NCI-H2196 (cell line): ENCODE data around the gene PRCP.

Source experiments
- DNase-seq: peaks from one replicate; lab custom pipeline; 2025; ENCODE audit not compliant: unreplicated experiment; lab: John Stamatoyannopoulos, UW

PRCP gene

DNA sequence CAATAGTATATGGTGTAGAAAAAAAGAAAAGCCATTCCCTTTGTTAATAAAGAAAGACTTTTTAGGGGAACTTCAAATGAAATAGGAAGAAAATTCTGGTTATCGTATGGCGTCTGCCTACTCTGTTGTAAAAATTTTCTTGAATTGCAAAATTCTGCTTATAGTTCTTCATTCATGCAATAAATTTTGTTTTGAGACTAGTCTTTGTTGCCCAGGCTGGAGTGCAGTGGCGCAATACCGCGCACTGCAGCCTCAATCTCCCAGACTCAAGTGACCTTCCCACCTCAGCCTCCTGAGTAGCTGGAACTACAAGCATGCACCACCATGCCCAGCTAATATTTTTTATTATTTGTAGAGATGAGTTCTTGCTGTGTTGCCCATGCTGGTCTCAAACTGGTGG is 7.1 kb upstream of the PRCP start:
- no peak for DNase-seq

DNA sequence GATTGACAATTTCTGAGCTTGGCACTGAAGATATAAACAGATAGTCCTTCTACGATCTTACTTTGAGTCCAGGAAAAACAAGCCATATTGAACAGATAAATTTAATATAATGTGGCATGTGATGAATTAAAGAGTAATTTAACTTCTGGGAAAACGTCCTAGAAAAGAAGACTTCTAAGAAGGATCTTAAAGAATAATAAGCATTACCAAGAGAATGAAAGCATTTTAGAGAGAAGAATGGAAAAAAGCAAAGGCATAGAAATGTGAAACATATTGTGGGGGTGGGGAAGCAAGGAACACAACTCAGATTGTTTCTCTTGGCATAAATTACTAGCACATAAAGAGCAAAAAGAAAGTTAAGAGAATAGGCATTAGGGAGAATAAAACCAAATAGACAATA is 6.7 kb upstream of the PRCP start:
- DNase-seq: no peak

DNA sequence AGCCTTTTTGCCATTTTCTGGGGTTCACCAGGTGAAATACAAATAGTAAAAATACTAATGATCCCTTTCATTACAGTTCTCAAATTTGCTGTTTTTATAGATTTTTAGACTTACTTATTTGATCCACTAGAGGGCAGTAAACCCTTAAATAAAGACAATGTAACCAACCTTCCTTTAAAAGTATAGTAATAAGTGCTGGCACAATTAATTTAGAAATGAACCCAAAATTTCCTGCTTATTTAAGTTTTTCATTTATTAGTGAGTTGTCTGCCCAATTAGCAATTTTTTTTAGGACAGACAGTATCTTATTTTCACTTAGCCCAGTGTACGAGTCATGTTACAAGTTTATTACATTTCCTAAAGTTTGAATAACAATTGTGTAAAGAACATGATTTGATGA is 6.0 kb upstream of the PRCP start:
- DNase-seq: peak; percentile 59

DNA sequence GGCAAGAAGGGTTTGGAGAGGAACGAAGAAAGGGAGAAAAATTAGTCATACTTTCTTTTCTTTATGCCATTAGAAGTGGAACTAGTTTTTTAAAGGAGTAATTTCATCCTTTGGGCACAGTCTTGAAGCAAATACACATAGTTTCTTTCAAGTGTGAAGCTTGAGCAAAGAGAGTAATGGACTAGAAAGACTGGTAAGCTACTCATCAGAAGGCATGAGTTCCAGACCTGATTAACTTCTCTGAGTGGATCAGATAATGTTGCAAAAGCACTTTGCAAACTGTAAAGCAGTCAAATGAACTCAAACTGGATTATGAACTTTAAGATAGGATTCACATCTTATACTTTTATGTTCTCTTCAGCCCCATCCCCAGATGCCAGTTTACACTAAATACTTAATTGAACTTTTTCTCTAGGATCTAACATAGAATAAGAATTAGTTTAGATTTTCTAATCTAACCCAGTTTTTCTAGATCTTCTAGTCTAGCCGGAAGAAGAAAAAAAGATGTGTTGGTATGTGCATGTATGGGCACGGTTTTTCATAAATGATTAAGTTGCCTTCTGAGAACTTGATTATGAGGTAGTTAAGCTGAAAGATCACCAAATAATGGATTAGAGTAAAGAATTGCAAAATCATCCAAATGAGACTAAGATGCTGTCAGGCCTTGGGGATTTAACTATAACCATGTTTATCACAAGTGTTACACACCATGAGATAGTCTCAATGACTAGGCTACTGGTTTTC is 3.8 kb upstream of the PRCP start:
- DNase-seq: no peak

DNA sequence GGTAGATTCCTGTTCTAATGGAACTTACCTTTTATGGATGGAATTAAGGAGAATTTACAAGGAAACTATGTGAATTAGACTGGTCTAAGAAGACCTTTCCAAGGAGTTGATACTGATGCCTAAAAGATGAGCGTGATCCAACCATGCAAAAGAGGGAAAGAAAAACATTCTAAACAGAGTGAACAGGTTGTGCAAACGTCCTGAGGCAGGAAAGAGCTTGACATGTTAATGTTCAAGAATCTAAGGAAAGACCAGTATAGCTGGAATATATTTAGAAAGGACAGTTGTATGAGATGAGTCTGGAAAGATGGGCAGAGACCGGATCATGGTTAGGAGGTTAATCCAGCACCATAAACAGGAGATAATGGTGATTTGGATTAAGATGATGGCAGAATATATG is 2.6 kb upstream of the PRCP start:
- DNase-seq: no peak

DNA sequence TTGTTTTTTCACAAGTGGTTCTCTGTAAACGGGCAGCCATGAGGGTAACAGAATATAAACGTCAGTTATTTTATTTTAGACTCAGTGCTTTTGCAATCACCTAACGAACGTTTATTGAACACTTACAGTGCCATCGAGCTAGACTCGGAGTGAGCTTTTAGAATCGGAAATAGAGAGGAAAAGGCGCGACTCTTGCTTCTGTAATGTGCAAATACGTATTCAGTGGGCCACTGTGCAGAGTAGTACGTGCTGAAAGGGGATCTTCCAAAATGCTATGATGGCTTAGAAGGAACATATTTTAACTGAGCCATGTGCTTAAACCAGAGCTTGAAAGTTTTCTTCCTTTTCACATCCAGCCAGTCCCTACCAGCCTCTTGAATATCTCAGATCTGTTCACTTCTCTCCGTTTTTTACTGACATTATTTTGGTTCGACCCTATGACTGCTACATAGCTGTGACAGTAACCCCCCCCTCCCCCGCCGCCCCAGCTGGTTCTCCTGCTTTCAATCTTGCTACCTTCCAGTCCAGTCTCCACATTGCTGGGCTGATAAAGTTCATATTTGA is 1.8 kb upstream of the PRCP start:
- no peak for DNase-seq

DNA sequence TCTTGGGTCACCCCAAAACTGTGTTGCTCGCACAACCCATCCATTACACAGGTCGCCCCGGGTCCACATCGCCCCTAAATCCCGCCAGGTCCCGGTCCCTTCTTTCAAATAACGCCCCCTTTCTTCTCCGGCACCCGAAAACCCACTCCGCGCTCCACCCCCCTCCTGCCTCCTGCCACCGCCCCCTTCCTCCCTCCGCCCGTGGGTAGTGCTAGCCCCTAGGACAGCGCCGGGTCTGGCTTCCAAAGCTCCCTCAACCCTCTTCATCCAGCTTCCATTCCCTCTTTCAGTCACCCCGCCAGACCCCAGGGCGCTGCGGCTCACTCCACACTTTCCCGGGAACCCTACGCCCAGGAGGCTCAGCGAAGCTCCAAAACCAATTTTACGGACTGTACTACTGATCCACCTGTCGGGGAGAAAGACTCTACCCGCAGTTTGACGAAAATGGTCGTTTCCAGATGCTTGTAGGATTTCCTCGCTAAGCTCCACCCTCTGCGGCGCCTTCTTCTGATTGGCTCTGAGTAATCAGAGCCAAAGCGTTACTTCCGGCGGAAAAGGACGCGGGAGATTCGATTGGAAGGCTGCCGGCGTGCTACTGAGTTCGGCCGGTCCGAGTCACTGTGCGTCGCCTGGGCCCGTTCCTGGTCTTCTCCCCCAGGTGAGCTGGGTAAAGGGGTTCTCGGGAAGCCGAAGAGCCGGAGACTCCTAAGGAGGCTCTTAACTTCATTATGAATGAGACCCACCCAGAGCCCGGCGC is 1.1 kb upstream of the PRCP start, which contains the start of gene DDIAS:
Gene DDIAS (plus strand): TSS at position 572 of the 757 bp plus-strand sequence. CDS start 13,003 bp downstream, outside the sequence.
- peak; percentile 99 for DNase-seq

DNA sequence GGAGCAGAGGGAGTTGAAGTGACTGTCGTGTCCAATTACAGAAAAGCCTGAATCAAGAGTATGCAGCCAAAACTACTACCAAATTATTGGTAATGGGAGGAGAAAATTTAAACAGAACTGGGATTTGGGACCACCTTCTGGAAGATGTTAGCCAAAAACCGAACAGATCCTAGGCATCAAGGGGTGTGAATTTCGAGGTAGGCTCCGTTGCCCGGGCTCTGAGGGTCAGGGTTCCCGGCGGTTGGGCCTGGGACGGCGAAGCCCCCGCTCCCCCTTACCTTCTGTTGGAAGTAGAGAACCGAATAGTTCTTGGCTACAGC is 313 bp downstream of the PRCP start:
- DNase-seq: no peak

DNA sequence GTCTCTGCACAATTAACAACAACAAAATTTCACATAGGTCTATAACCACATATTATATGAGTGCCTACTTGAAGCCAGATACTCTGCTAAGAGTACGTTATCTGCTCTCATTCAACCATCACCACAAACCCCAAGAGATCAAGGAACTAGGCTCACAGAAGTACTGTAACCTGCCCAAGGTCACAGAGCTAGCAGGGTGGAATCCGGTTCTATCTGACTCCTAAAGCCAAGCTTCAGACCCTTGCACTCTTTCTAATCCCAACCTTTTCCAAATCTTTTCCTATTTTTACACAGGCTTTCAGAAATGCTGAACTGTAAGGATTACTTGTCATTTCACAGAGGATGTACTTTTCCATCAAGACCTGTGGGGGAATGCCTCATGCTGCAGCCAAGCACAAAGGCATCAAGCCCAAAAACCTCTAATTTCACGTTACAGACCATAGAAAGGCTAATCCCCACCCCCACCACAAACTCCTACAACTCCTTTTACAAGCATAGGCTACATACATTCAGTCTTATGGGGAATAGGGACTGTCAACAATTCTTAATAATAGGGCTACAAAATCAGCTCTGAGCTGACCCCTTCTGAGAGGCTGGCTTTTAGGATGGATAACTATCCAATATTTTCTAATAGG is 927 bp downstream of the PRCP start:
- no peak for DNase-seq

DNA sequence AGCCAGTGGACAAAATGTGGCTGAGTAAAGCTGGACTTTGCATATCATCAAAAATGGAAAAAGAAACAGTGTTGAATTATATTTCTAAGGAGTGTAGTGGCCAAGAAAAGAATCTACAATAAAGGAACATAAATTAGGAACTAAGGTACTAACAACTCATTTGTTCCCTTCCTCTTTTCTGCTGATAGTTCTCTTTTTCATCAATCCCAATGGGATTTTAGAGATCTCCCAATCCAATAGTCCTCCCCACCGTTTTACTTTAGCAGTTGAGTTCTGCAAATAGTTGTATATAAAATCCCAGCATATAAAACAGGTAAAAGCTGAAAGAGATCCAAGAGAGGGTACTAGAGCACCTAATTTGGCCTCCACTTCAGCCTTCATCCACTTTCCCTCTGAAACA is 2.0 kb downstream of the PRCP start:
- DNase-seq: no peak

DNA sequence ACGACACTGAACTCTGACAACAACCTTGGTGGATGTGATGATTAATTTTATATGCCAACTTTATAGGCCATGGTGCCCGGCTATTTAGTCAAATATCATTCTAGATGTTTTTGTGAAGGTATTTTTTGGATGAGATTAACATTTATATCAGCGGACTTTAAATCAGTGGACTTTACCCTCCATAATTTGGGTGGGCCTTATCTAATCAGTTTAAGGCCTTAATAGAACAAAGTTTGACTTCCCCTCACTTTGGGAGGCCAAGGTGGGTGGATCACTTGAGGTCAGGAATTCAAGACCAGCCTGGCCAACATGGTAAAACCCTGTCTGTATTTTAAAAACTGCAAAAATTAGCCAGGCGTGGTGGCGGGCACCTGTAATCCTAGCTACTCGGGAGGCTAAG is 4.0 kb downstream of the PRCP start:
- no peak for DNase-seq

DNA sequence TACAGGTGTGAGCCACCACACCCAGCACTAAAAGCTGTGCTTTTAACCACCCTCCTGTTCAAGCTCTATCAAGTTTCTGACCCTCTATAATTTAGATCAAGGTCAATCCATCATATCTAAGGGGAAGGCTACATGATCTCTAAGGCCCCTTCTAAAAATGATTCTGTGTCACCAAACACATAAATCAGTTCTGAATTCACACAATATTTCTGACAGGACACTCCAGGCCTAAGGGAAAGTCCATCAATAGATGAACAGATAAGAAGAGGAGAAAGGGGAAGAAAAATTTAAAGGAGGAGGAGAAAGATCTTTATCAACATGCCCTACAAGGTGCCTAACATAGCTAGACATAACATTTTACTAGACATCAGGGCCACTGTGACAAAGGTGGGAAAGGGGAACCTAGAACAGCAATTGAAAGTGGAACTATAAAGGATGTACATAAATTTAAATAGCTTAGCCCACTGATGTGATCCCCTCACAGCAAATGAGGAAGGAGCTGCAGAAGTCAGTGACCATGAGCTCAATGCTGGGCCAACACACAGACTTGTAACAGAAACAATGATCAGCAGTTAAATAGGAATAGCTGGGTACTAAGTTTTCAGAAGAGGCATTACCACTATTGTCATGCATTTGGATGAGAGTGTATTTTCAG is 4.7 kb downstream of the PRCP start:
- no peak for DNase-seq

DNA sequence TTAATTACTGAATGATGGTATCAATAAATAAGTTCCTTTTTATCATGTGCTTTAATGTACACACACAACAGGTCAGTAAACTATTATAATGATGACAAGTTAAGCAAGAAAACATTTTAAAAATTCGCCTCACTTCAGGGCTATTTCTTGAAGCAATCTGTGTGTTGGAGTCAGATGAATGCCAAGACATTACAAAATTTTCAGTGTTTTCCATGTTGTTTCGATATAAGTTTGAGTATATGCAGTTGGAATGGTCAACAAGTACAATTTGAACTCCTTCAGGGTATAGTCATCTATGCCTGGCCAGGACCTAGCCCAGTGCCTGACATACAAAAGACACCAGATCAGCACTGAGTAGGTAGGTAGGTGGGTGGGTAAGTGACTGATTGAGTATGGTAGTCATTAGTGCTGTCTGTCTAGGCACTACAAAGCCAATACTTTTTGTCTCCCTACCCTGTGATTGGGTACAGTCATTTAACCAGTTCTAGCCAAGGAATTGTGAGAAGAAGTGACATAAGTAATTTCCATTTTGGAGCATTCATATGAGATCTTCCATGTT is 7.5 kb downstream of the PRCP start:
- no peak for DNase-seq

DNA sequence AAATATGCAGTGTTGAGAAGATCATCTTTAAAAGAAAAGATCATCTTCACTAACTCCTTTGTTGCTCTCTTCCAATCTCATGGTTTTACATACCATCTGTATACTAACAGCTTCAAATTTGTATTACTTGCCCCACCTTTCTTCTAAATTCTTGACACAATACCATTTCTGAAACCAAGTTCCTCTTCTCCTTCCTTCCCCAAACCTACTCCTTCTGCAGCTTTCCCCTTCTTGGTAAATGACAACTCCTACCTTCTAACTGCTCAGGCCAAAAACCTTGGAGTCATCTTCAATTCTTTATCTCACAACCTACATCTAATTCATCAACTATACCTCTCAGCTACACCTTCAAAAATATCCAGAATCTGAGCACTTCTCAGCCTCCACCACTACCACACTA is 9.3 kb downstream of the PRCP start:
- DNase-seq: no peak

DNA sequence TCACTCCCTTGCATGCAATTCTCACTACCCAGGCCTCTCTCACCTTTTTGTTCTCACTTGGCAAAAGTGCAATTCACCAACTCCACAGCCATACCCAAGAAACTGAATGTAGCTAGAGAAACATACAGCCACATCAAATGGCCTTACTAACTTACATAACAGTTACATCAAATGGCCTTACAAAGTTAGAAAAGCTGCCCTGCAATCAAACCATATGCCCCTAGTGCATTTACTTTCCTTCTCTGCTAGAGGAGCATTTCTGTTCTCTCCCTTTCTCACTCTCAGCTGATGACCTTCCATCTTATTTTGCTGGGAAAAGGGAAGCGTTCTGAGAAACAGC is 10.3 kb downstream of the PRCP start:
- DNase-seq: no peak

DNA sequence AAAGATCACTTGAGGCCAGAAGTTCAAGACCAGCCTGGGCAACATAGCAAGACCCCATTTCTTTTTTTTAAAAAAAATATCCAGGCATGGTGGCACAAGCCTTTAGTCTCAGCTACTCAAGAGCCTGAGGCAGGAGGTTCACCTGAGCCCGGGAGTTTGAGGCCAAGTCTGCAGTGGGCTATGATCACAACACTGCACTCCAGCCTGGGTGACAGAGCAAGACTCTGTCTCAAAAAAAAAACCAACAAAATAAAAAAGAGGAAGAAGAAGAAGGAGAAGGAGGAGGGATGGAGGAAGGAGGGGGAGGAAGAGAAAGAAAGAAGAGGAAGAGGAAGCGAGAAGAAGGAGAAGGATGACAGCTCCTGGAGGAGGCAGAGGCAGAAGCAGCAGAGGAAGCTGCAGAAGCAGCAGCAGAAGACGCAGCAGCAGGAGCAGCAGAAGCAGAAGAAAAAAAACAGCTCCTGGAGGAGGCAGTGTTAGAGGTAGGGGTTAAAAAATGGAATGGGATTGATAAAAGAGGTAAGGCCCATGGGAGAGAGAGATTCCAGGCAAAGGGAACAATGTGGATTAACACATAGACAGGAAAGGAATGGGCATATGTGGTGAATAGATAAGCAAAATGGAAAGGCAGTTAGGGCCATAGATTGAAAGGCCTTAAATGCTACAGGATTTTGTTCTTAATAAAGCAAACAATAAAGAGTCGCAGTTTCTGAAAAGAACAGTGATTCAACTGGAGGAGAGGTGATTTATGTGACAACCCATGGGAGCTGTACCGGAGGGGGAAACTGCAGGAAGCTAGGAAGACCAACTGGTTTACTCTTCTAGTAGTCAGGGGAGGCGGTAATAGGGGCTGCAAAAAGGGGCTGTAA is 10.9 kb downstream of the PRCP start:
- DNase-seq: no peak

DNA sequence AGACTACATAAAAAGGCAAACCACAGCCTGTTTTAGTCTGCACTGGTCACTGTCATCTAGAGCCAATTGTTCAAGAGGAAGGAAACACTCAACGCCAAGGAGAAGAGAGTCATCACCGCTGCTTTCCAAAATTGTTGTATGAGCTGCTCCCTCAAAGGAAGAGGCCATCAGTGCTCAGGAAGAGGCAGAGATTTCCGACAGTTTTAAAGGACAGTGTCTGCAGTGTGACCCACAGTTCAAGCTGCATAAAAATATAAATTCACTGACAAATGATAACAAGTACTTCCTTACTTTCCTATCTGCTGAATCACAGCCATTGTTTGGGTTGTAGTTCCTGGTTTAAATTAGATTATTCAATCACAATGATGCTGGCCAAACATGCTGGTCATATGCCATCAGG is 16.4 kb downstream of the PRCP start:
- no peak for DNase-seq

DNA sequence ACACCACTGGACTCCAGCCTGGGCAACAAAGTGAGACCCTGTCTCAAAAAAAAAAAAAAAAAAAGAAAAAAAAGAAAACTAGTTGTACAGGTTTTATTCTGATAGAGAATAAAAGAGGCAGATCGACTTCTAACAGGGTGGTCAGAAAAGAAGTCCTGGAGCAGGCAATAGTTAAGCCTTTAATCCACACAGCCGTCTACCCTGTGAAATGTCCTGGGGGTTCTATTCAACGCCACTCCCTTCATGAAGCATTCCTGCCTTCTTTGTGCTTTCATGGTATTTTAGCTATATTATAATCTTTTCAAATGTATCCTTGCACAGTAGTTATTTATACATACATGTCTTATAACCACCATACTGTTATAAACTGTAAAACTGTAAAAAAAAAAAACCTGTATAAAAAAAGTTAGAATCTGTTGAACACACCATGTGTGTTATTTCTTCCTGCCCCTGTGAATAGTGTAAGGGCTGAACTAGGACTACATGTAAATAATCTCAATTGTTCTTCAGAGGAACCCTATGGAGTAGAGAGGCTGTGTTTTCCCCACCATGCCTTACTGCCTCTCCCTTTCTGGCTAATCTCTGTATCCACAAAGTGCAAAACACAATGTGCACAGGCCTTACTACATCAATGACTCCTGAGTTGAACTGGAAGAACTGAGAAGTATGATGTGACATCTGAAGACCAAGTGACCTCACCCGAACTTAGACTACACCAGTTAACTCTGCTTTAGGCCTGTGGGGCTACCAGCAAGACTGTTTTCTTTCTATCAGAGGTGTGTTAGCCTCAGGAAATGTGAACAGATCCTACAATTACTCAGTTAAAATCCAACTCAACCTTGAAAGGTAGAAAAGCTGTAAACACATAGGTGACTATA is 25.3 kb downstream of the PRCP start:
- no peak for DNase-seq

DNA sequence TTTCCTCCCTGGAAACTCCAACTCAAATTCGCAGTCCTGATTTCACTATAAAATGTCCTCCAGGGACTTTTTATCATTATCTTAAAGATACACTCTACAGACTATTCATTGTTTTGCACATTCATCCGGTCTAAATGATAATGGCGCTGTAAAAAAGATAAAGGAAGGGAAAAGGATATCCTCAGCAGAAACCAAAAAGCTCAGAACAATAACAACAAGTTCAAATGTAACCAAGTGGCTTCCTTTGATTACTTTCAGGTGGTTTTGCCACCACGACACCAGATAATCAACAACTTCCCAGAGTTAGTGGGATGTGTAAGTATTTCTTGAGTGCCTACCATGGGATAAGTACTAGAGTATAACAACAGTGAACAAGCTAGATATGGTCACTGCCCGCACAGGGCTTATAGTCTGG is 26.3 kb downstream of the PRCP start:
- no peak for DNase-seq
